ENCODE data around the gene LPCAT1. TPM values are rescaled to one million over a fixed set of nuclear protein-coding genes. Genes with fewer than 3 reads are reported as not detected.
A peak's percentile ranks its signal among the peaks of the same experiment; 100 is the strongest.
"Not testable (repeated sequence)": the region's sequence is repeated elsewhere in the genome, so short reads cannot be mapped to it uniquely, and the experiment has no call there.

LPCAT1 gene
- total RNA-seq, 2 donors from 2014 or later = 78.5 to 124 TPM

DNA sequence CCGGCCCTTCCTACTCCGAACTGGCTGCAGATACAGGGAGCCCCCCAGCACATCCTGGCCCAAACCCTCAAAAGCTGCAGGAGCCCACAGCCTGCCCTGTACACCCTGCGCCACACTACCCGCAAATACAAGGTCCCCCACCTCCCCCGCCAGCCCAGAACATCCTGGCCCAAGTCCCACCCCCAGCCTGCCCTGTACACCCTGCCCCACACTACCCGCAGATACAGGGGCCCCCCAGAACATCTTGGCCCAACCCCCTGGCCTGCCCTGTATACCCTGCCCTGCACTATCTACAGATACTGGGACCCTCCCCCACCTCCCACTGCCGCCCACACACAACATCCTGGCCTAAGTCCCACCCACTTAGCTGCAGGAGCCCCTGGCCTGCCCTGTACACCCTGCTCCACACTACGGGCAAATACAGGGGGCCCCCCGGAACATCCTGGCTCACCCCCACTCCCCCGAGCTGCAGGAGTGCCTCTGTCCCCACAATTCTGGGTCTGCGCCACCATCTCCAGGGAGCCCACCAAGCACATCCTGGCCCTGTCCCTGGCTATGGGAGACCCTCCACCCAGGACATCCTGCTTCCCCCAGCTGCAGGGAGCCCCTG lies 8.3 kb downstream of the LPCAT1 start:
- H3K4me3 Mint-ChIP-seq = peak overlapping the region; percentile 27
- peak; percentile 67 for DNase-seq
- H3K27me3 Mint-ChIP-seq (ENCODE audit: insufficient read depth) = no peaks in the 10 kb centered on the region
- WGBS, 2 experiments (ENCODE audit: insufficient coverage in 1 of 2, insufficient read length in 1 of 2) = 76% methylated on average over 10 of the region's 11 CpGs; no CpG with 5 or more reads in 1 of the 2 experiments
- H3K36me3 ChIP-seq (ENCODE audit: control insufficient read depth, insufficient read depth, low read length) = peaks cover 27% of the 10 kb centered on the region
- H3K9me3 Mint-ChIP-seq = no peaks in the 10 kb centered on the region
- no peaks in the 10 kb centered on the region for H3K4me1 ChIP-seq (ENCODE audit: control insufficient read depth, insufficient read depth, low read length)
- H3K36me3 Mint-ChIP-seq (ENCODE audit: low read depth) = peaks cover 31% of the 10 kb centered on the region
- no peaks in the 10 kb centered on the region for H3K27me3 ChIP-seq (ENCODE audit: control insufficient read depth, insufficient read depth, low read length, poor library complexity, severe bottlenecking)
- H3K27ac Mint-ChIP-seq = peak overlapping the region; percentile 94
- H3K9ac ChIP-seq (ENCODE audit: extremely low read depth, low read length, poor library complexity, severe bottlenecking) = no peak overlapping the region
- H3K9me3 ChIP-seq (ENCODE audit: control insufficient read depth, low read length) = no peaks in the 10 kb centered on the region
- TF ChIP-seq, protein P1, sequence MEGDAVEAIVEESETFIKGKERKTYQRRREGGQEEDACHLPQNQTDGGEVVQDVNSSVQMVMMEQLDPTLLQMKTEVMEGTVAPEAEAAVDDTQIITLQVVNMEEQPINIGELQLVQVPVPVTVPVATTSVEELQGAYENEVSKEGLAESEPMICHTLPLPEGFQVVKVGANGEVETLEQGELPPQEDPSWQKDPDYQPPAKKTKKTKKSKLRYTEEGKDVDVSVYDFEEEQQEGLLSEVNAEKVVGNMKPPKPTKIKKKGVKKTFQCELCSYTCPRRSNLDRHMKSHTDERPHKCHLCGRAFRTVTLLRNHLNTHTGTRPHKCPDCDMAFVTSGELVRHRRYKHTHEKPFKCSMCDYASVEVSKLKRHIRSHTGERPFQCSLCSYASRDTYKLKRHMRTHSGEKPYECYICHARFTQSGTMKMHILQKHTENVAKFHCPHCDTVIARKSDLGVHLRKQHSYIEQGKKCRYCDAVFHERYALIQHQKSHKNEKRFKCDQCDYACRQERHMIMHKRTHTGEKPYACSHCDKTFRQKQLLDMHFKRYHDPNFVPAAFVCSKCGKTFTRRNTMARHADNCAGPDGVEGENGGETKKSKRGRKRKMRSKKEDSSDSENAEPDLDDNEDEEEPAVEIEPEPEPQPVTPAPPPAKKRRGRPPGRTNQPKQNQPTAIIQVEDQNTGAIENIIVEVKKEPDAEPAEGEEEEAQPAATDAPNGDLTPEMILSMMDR (conservative IDR thresholded peaks at IDR 0.05) = no peak
- peaks cover 26% of the 10 kb centered on the region for H3K4me1 Mint-ChIP-seq
- no peak overlapping the region for H3K27ac ChIP-seq (ENCODE audit: low read depth, low read length)
- H3K4me3 ChIP-seq (ENCODE audit: low read length) = no peak overlapping the region

DNA sequence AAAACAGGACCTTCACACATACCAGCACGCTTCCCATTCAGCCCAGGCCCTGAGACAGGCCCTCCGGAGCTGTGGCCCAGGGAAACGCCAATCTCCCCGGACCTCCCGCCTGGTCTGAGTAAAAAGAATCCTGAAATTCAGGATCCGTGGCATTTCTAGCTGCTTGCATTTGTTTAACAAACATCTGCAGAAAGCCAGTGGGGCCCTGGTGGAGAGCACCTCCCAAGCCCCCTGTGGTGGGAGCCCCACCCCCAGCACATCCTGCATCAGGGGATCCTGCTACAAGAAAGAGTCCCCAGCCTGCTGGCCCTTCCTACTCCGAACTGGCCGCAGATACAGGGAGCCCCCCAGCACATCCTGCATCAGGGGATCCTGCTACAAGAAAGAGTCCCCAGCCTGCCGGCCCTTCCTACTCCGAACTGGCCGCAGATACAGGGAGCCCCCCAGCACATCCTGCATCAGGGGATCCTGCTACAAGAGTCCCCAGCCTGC lies 8.9 kb downstream of the LPCAT1 start:
- H3K27me3 Mint-ChIP-seq (ENCODE audit: insufficient read depth); H3K9me3 Mint-ChIP-seq; H3K27me3 ChIP-seq (ENCODE audit: control insufficient read depth, insufficient read depth, low read length, poor library complexity, severe bottlenecking); H3K4me3 ChIP-seq (ENCODE audit: low read length); H3K4me1 ChIP-seq (ENCODE audit: control insufficient read depth, insufficient read depth, low read length); H3K9ac ChIP-seq (ENCODE audit: extremely low read depth, low read length, poor library complexity, severe bottlenecking); H3K9me3 ChIP-seq (ENCODE audit: control insufficient read depth, low read length): not testable (repeated sequence)
- DNase-seq = peak; percentile 95
- Mint-ChIP-seq H3K36me3 (ENCODE audit: low read depth) (peaks cover 29% of the 10 kb centered on the region), H3K4me3 (peak overlapping the region; percentile 27), H3K27ac (peak overlapping the region; percentile 94), H3K4me1 (peaks cover 26% of the 10 kb centered on the region)
- H3K27ac ChIP-seq (ENCODE audit: low read depth, low read length) = peak overlapping the region; percentile 44
- WGBS, 2 experiments (ENCODE audit: insufficient coverage in 1 of 2, insufficient read length in 1 of 2) = 64 to 70% methylated on average over 5 to 11 of the region's 11 CpGs
- peaks cover 23% of the 10 kb centered on the region for H3K36me3 ChIP-seq (ENCODE audit: control insufficient read depth, insufficient read depth, low read length)

- Mint-ChIP-seq H3K27ac (peak overlapping the region; percentile 94), H3K4me1 (peaks cover 26% of the 10 kb centered on the region), H3K36me3 (ENCODE audit: low read depth) (peaks cover 26% of the 10 kb centered on the region), H3K27me3 (ENCODE audit: insufficient read depth) (no peaks in the 10 kb centered on the region), H3K9me3 (no peaks in the 10 kb centered on the region), H3K4me3 (peak overlapping the region; percentile 27)
- 86 to 89% methylated on average over 21 to 30 of the region's 30 CpGs for WGBS, 2 experiments (ENCODE audit: insufficient coverage in 1 of 2, insufficient read length in 1 of 2)
- Histone ChIP-seq H3K4me3 (ENCODE audit: low read length) (no peak overlapping the region), H3K9me3 (ENCODE audit: control insufficient read depth, low read length) (no peaks in the 10 kb centered on the region), H3K27ac (ENCODE audit: low read depth, low read length) (peak overlapping the region; percentile 44), H3K9ac (ENCODE audit: extremely low read depth, low read length, poor library complexity, severe bottlenecking) (no peak overlapping the region), H3K27me3 (ENCODE audit: control insufficient read depth, insufficient read depth, low read length, poor library complexity, severe bottlenecking) (no peaks in the 10 kb centered on the region), H3K36me3 (ENCODE audit: control insufficient read depth, insufficient read depth, low read length) (peaks cover 17% of the 10 kb centered on the region), H3K4me1 (ENCODE audit: control insufficient read depth, insufficient read depth, low read length) (no peaks in the 10 kb centered on the region)
- DNase-seq = no peak
- TF ChIP-seq, protein P1 (conservative IDR thresholded peaks at IDR 0.05) = no peak
Measured at GRCh38 chr5:1514027-1514818, 9.5 kb downstream of the LPCAT1 start.

Measured in endodermal cell (in vitro differentiated cells).